RWPE2 (cell line): Measurements from ENCODE around the gene PTCH2.
"Not testable (repeated sequence)": the region's sequence is repeated elsewhere in the genome, so short reads cannot be mapped to it uniquely, and the experiment has no call there.

Experiments
- ATAC-seq: fragments of 200-7000 bp; cut with Tn5 transposase; 3 replicates; pipeline ENCODE4 v1.9.1; 2021; ENCODE audit warnings: low read depth
- DNase-seq: peaks from one replicate; pipeline ENCODE4 v3.0.0-alpha.2; 2020; ENCODE audit warnings: low spot score
- H3K27ac ChIP-seq: fragments of 450-650 bp; 2 replicates; pipeline ENCODE4 v1.5.1; 2017; ENCODE audit warnings: mild to moderate bottlenecking; ENCODE audit not compliant: poor library complexity, severe bottlenecking
- H3K27me3 ChIP-seq: fragments of 250-450 bp; sonication (Bioruptor Pico); 2 replicates; pipeline ENCODE4 v1.5.1; 2021; ENCODE audit warnings: mild to moderate bottlenecking, moderate library complexity; ENCODE audit not compliant: insufficient read depth, poor library complexity, severe bottlenecking
- H3K36me3 ChIP-seq: fragments of 250-450 bp; sonication (Bioruptor Pico); 2 replicates; pipeline ENCODE4 v1.5.1; 2020; ENCODE audit warnings: low read depth, mild to moderate bottlenecking, moderate library complexity
- H3K4me1 ChIP-seq: fragments of 250-450 bp; sonication (Bioruptor Pico); 2 replicates; pipeline ENCODE4 v1.5.1; 2021; ENCODE audit warnings: mild to moderate bottlenecking, moderate library complexity; ENCODE audit not compliant: insufficient read depth, poor library complexity, severe bottlenecking
- H3K4me3 ChIP-seq: fragments of 250-450 bp; sonication (Bioruptor Pico); 2 replicates; pipeline ENCODE4 v1.5.1; 2021; ENCODE audit warnings: mild to moderate bottlenecking, moderate library complexity; ENCODE audit not compliant: severe bottlenecking
- H3K9me3 ChIP-seq: fragments of 250-450 bp; sonication (Bioruptor Pico); 2 replicates; pipeline ENCODE4 v1.5.1; 2021; ENCODE audit warnings: mild to moderate bottlenecking, moderate library complexity; ENCODE audit not compliant: severe bottlenecking
- CTCF ChIP-seq: fragments of 450-650 bp; IDR thresholded peaks from one replicate; pipeline ENCODE4 v1.5.1; 2017; ENCODE audit warnings: mild to moderate bottlenecking, moderate library complexity; ENCODE audit not compliant: poor library complexity, severe bottlenecking

The PTCH2 gene

DNA sequence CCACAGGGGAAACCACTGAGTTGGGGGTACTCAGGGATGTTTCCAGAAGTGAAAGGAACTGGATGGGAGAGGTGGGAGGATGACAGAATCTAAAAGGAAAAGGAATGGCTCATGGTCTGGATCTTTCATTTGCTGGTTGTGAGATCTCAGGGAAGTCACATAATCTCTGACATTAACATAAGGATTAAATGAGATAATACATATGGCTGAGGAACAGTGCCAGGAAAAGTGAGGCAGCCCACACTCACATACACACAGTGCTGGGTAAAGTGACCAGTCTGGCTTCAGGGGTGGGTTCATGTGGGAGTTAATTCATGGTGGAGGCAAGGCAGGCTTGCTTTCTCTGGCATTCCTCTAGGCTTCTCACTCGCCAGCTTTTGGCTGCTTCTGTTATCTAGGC, 3.9 kb upstream of the PTCH2 start:
- H3K9me3 ChIP-seq = no peaks in the 10 kb centered on the region
- H3K27me3 ChIP-seq = no peaks in the 10 kb centered on the region
- no peaks in the 10 kb centered on the region for H3K4me1 ChIP-seq
- no peak for TF ChIP-seq CTCF
- DNase-seq = no peak
- H3K36me3 ChIP-seq = no peaks in the 10 kb centered on the region
- no peak overlapping the region for H3K27ac ChIP-seq
- H3K4me3 ChIP-seq = no peak overlapping the region
- ATAC-seq = no peak

- no peak for TF ChIP-seq CTCF
- Histone ChIP-seq H3K36me3 (no peaks in the 10 kb centered on the region), H3K4me1 (no peaks in the 10 kb centered on the region), H3K9me3 (no peaks in the 10 kb centered on the region), H3K27ac (no peak overlapping the region), H3K27me3 (no peaks in the 10 kb centered on the region), H3K4me3 (peak overlapping the region; percentile 35)
- ATAC-seq (peak; percentile 26; the same call in 2 of the 3 replicates), DNase-seq (no peak)
Measured at GRCh38 chr1:44842486-44842861, 579 bp downstream of the PTCH2 start.

GRCh38 chr1:44839576-44839975, 3.5 kb downstream of the PTCH2 start:
- H3K36me3 ChIP-seq = no peaks in the 10 kb centered on the region
- no peak for TF ChIP-seq CTCF
- DNase-seq = no peak
- H3K27ac ChIP-seq = no peak overlapping the region
- H3K27me3 ChIP-seq = no peaks in the 10 kb centered on the region
- no peaks in the 10 kb centered on the region for H3K9me3 ChIP-seq
- no peaks in the 10 kb centered on the region for H3K4me1 ChIP-seq
- ATAC-seq = no peak
- no peak overlapping the region for H3K4me3 ChIP-seq

DNA sequence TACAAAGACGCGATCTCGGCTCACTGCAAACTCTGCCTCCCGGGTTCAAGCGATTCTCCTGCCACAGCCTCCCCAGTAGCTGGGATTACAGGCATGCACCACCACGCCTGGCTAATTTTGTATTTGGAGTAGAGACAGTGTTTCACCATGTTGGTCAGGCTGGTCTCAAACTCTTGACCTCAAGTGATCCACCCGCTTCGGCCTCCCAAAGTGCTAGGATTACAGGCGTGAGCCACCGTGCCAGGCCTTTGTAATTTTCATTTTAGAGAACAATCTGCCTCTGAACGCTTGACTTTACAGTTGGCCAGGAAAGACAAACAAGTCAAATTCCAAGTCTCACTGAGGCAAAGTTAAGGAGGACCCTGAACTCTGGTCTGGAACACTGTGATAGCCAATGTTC, 4.8 kb downstream of the PTCH2 start:
- H3K9me3 ChIP-seq, H3K4me1 ChIP-seq, H3K27ac ChIP-seq, DNase-seq, H3K27me3 ChIP-seq, H3K4me3 ChIP-seq, ATAC-seq, H3K36me3 ChIP-seq: not testable (repeated sequence)

DNA sequence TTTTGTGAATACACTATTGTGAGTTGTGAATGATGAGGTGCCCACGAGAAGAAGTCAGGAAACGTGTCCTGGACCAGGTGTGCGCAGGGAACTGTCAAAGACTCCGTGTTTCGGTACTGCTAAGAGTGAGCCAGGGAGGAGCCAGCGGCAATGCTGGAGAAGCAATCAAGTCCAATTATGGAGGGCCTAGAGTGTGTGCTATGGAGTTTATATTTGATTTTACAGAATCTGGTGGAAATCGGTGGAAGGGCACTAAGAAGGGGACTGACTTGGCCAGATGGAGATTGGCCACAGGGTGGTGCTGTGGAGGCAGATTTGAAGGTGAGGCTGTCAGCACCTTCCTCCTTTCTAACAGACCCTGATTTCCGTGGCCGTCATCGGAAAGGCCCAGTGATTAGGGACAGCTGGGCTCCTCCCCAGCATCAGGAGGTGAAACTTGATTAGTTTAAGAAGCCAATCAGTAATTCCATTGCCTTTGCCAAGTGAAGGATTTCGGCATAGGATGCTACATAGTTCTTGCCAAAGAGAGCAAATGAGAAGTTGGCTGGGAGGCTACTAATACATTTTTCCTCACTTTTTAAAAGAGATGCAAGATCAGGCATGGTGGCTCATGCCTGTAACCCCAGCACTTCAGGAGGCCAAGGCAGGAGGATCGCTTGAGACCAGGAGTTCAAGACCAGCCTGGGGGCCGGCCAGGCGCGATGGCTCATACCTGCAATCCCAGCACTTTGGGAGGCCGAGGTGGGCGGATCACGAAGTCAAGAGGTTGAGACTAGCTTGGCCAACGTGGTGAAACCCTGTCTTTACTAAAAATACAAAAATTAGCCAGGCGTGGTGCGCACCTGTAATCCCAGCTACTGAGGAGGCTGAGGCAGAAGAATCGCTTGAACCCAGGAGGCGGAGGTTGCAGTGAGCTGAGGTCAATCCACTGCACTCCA, 7.0 kb downstream of the PTCH2 start:
- ATAC-seq (peak; percentile 88), DNase-seq (no peak)
- Histone ChIP-seq H3K4me1 (no peaks in the 10 kb centered on the region), H3K4me3 (no peak overlapping the region), H3K36me3 (no peaks in the 10 kb centered on the region), H3K27me3 (no peaks in the 10 kb centered on the region), H3K9me3 (no peaks in the 10 kb centered on the region), H3K27ac (no peak overlapping the region)
- TF ChIP-seq CTCF = peak; percentile 91
